ENCODE results near the gene TXNRD2.

TXNRD2 gene

DNA sequence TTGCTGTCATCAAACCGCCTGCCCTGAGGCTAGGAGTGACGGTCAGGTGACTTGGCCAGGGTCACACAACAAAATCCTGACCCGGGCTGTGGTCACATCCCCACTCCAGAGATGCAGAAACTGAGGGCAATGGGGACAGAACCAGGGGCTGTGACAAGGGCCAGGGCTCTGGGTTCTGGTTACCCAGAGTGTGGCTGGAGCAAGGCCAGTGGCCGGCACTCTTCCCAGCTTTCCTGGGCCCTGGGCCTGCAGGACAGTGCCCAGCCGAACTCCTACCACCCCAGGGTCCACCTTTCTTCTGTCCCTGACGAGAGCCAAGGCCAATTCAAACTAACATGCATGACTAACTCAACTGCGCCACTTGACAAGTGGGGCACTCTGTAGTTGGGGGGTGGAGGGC, 39.1 kb upstream of the TXNRD2 start:
- H4K20me1 ChIP-seq, result peaks cover 41% of the 10 kb centered on the region
- H3K4me3 ChIP-seq, result no peak overlapping the region
- peaks cover 44% of the 10 kb centered on the region for H3K4me1 ChIP-seq
- no peaks in the 10 kb centered on the region for H3K9me3 ChIP-seq
- no peak overlapping the region for H3K4me2 ChIP-seq
- no peak overlapping the region for H3K9ac ChIP-seq
- peaks cover 55% of the 10 kb centered on the region for H3K36me3 ChIP-seq
- H3K27me3 ChIP-seq, result no peaks in the 10 kb centered on the region
- no peak overlapping the region for H3K27ac ChIP-seq
- TF ChIP-seq Cebpa-rat (IDR thresholded peaks at IDR 0.05), result no peak

DNA sequence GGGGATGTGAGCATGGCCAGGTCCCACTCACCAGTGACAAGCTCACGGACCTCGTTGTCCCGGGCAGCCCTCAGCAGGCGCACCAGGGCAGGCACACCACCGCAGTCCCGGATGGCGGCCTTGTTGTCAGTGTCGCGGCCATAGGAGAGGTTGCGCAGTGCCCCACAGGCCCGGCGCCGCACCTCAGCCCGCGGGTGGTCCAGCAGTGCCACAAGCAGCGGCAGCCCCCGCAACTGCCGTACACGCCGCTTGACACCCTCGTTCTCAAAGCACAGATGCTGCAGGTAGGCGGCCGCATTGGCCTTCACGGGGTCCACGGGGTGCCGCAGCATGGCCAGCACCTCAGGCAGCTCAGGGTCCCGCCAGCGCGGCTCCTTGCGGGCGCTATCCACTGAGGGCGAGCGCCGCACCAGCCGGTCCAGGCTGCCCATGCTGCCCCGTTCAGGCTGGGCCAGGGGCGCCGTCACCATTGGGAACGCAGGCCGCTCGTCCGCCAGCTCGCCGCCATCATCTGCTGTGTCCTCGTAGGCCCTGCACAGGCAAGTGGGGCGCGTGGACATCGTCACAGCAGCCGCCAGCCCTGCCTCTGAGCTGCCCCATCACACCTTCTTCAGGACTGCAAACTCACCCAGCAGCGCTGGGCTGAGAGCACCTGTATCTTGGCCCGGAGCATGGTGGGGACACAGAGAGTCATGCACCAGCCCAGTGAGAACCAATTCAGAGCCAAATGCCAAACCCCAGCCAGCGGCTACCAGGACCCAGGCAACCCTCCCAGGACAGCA, 38.3 kb upstream of the TXNRD2 start:
- Histone ChIP-seq H3K4me2 (no peak overlapping the region), H3K4me3 (no peak overlapping the region)

DNA sequence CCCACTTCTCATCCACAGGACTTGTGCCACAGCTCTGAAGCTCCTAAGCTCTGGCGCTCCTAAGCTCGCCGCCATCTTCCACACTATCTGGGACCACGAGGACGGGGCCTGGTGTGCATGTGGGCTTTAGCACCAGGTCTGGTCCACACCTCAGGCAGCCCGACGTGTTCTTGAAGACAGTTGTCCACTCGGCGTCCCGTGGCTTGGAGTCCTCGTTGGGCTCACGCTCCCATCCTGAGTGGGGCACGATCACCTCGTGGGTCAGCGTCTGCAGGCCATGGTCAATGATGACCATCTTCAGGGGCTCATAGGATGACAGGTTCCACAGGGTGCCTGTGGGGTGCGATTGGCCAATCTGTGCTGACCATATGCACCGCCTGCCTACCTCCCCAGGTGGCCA, 37.1 kb upstream of the TXNRD2 start:
- Histone ChIP-seq H3K27me3 (no peaks in the 10 kb centered on the region), H3K4me3 (no peak overlapping the region), H3K4me2 (no peak overlapping the region), H3K36me3 (peaks cover 58% of the 10 kb centered on the region), H3K4me1 (peaks cover 44% of the 10 kb centered on the region), H3K9ac (no peak overlapping the region), H3K9me3 (no peaks in the 10 kb centered on the region), H4K20me1 (peaks cover 27% of the 10 kb centered on the region), H3K27ac (no peak overlapping the region)
- TF ChIP-seq Cebpa-rat (IDR thresholded peaks at IDR 0.05), result no peak

More for the DNA sequence above, 38.3 kb upstream of the TXNRD2 start:
- Histone ChIP-seq H4K20me1 (peaks cover 32% of the 10 kb centered on the region), H3K9ac (no peak overlapping the region), H3K9me3 (no peaks in the 10 kb centered on the region), H3K27me3 (no peaks in the 10 kb centered on the region), H3K4me1 (peaks cover 44% of the 10 kb centered on the region), H3K27ac (no peak overlapping the region), H3K36me3 (peaks cover 55% of the 10 kb centered on the region)
- TF ChIP-seq Cebpa-rat (IDR thresholded peaks at IDR 0.05), result no peak

DNA sequence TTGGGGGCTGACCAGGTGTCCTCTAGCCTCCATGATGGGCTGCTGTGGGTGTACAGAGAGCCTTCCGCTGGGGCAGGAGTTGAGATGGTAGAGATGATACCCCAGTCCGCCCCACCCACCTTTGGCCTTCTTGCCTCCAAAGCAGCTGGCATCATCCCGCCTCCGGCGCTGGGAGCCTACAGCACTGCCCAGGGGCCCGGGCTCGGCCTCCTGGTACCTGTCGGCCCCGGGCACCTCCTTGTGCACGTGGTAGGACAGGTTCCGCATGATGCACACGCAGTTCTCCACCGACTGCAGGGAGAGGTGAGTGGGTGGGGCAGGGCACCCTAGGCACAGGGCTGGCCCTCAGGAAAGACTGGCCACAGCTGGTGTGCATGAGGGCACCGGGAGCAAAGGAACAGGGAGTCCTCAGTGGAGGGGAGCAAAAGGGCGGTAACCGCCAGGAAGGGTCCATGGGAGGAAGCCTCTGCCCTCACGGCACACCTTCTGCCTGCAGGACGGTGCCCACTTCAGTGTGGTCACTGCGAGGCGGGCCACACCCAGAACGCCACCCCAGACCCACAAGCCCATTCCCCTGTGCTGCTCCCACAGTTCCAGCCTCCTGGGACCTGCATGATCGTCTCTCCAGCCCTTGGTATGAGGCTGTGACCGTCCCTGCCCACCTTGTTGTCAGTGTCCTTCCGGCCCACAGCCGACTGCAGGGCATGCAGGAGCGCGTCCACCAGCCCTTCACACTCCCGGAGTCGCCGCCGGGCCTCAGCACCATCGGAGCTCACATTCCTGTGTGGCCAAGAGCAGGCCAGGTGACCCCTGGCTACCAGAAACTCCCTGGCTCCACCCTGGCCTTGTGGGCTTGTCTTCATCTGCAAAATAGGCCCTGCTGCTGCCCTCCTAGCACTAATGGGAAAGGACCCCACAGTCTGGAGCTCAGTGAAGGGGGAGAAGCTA, 36.0 kb upstream of the TXNRD2 start:
- Histone ChIP-seq H3K4me1 (peaks cover 38% of the 10 kb centered on the region), H3K4me2 (no peak overlapping the region), H3K36me3 (peaks cover 69% of the 10 kb centered on the region), H3K9me3 (no peaks in the 10 kb centered on the region), H4K20me1 (peaks cover 16% of the 10 kb centered on the region), H3K4me3 (no peak overlapping the region), H3K27ac (peak overlapping the region; percentile 74; the same call in 1 of the 2 replicates), H3K9ac (no peak overlapping the region), H3K27me3 (no peaks in the 10 kb centered on the region)
- TF ChIP-seq Cebpa-rat (IDR thresholded peaks at IDR 0.05), result no peak

DNA sequence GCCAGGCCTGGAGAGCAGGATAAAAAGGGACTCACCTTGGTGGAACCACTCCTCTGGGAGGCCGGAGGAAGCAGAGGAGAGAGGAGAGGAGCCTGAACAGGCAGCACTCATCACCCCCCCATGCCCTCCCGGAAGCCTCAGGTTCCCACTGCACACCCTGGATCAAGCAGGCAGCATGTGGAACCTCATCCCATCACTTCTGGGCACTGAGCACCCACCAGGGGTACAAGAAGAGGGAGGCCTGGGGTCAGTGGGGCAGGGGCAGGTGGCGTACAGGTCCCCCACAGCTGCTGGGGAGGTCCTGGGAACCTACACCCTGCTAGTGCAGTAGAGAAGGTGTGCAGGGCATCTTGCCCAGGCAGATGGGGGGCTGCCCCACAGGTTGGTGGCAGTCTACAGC, 35.1 kb upstream of the TXNRD2 start:
- peak overlapping the region; percentile 74 for H3K27ac ChIP-seq
- no peaks in the 10 kb centered on the region for H3K27me3 ChIP-seq
- no peak for TF ChIP-seq Cebpa-rat (IDR thresholded peaks at IDR 0.05)
- no peak overlapping the region for H3K4me2 ChIP-seq
- peaks cover 36% of the 10 kb centered on the region for H3K4me1 ChIP-seq
- peaks cover 70% of the 10 kb centered on the region for H3K36me3 ChIP-seq
- H4K20me1 ChIP-seq, result peaks cover 10% of the 10 kb centered on the region; the same call in 1 of the 2 replicates
- no peak overlapping the region for H3K4me3 ChIP-seq
- H3K9me3 ChIP-seq, result no peaks in the 10 kb centered on the region
- H3K9ac ChIP-seq, result no peak overlapping the region

DNA sequence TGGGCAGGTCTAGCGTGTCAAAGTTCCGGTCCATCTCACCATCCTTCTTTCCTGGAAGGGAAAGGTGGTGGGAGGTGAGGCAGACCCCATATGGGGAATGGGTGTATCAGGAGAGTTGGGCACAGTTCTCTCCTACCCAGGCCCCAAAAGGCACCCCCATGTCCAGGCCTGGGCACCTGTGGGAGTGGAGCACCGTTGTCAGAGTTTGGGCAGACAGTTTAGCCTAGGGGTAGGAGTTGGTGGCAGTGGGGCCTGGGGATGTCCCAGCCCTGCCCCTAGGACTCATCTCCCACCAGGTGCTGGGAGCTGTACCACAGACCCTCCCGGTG, 34.1 kb upstream of the TXNRD2 start:
- Histone ChIP-seq H4K20me1 (peaks cover 20% of the 10 kb centered on the region), H3K9ac (peak overlapping the region; percentile 64), H3K4me1 (peaks cover 46% of the 10 kb centered on the region), H3K9me3 (no peaks in the 10 kb centered on the region), H3K27ac (peak overlapping the region; percentile 74), H3K4me2 (peak overlapping the region; percentile 79), H3K36me3 (peaks cover 70% of the 10 kb centered on the region), H3K27me3 (no peaks in the 10 kb centered on the region), H3K4me3 (no peak overlapping the region)
- TF ChIP-seq Cebpa-rat (IDR thresholded peaks at IDR 0.05), result no peak

DNA sequence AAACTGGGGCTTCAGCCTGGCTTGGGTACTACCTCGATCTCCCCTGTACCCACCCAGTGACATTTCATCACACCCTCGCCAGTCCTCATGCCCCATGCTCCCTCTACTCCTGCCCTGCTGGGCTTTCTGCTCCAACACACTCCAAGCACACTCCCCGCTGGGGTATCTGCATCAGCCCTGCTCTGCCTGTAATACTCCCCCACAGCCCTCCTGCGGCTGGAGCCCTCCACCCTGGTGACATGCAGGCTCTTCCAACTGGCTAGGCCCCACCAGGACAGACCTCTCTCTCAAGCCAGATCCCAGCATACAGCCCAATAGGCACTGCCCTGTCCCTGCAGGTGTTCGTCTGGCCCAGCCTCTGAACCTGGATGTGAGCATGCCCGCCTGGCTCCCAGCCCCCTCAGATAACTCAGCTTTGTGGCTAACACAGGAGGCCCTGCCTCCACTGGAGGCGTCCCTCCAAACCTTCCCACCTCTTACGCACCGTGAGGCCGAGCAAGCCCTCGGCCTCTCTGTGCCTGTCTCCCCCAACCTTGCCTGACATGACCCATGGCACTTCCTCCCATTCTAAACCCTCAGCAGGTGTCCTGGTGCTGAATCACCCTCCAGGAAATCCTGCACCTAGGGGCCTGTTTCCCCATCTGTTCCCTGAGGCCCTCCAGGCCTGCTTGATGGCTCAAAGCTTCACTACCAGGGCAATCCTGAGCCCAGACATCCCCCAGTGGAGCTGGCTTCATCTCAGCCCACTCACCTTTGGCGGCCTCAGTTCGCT, 33.5 kb upstream of the TXNRD2 start:
- Histone ChIP-seq H3K9me3 (no peaks in the 10 kb centered on the region), H4K20me1 (peaks cover 24% of the 10 kb centered on the region), H3K9ac (peak overlapping the region; percentile 64), H3K36me3 (peaks cover 67% of the 10 kb centered on the region), H3K27me3 (no peaks in the 10 kb centered on the region), H3K27ac (peak overlapping the region; percentile 74), H3K4me1 (peaks cover 47% of the 10 kb centered on the region), H3K4me2 (peak overlapping the region; percentile 79), H3K4me3 (no peak overlapping the region; the same call in 1 of the 2 replicates)
- no peak for TF ChIP-seq Cebpa-rat (IDR thresholded peaks at IDR 0.05)

DNA sequence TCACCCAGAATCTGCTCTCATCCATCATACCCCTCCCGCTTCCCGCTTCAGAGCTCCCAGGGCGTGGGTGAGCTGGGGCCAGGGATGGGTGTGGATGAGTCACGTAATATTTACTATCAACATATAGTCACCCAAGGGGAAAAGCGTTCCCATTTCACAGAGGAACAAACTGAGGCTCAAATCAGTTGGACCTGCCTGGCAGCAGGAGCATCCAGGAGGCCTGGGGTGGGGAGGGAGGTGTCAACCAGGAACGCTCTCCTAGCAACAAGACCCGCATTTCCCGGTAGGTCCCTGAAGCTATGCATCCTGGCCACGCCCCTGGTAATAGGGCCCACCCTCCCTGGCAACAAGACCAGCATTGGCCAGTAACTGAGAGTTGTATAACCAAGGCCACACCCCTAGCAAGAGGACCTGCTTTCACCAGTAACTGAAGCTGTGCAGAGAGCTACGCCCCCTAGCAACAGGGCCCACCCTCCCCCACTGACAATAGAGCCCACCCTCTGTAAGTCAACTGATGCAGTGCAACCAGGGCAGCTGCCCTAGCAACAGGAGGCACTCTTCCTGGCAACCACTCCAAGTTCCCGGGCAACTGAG, 32.7 kb upstream of the TXNRD2 start:
- no peak overlapping the region for H3K4me3 ChIP-seq
- peaks cover 47% of the 10 kb centered on the region for H3K4me1 ChIP-seq
- no peaks in the 10 kb centered on the region for H3K9me3 ChIP-seq
- H3K27me3 ChIP-seq, result no peaks in the 10 kb centered on the region
- H3K4me2 ChIP-seq, result peak overlapping the region; percentile 79
- no peak overlapping the region for H3K9ac ChIP-seq
- peak overlapping the region; percentile 74 for H3K27ac ChIP-seq
- TF ChIP-seq Cebpa-rat (IDR thresholded peaks at IDR 0.05), result no peak
- H3K36me3 ChIP-seq, result peaks cover 66% of the 10 kb centered on the region
- H4K20me1 ChIP-seq, result peaks cover 31% of the 10 kb centered on the region
